SIG-M5 (cell line): Measurements from ENCODE around the gene BHLHE23.

Experiments
- DNase-seq: peaks from one replicate; lab custom pipeline; 2025; lab: John Stamatoyannopoulos, UW

BHLHE23 gene

GRCh38 chr20:62991196-62991807, 15.5 kb downstream of the BHLHE23 start:
- DNase-seq = no peak

- no peak for DNase-seq
Measured at GRCh38 chr20:62990306-62990825, 16.4 kb downstream of the BHLHE23 start.

GRCh38 chr20:62989201-62989601, 17.6 kb downstream of the BHLHE23 start:
- no peak for DNase-seq

DNA sequence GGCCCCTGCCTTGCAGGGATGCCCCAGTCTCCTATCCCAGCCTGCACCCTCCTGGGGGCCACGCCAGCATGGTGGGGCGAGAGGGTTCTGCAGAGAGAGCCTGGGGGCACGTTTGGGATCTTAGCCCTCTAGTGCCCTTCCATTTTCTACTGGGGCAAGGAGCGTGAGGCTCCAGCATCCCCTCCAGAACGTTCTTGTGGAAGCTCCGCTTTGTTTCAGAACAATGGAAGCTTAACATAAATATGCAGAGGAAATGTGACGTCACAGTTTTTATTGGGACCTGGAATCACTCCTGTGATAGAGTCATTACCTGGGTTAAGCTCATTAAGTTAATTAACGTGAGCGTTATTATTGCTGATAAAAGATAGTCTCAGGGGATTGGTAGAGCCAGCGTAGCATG, 19.6 kb downstream of the BHLHE23 start:
- no peak for DNase-seq

- no peak for DNase-seq
Measured at GRCh38 chr20:62986257-62986800, 20.4 kb downstream of the BHLHE23 start.

- no peak for DNase-seq
Measured at GRCh38 chr20:62985444-62985778, 21.4 kb downstream of the BHLHE23 start.

DNA sequence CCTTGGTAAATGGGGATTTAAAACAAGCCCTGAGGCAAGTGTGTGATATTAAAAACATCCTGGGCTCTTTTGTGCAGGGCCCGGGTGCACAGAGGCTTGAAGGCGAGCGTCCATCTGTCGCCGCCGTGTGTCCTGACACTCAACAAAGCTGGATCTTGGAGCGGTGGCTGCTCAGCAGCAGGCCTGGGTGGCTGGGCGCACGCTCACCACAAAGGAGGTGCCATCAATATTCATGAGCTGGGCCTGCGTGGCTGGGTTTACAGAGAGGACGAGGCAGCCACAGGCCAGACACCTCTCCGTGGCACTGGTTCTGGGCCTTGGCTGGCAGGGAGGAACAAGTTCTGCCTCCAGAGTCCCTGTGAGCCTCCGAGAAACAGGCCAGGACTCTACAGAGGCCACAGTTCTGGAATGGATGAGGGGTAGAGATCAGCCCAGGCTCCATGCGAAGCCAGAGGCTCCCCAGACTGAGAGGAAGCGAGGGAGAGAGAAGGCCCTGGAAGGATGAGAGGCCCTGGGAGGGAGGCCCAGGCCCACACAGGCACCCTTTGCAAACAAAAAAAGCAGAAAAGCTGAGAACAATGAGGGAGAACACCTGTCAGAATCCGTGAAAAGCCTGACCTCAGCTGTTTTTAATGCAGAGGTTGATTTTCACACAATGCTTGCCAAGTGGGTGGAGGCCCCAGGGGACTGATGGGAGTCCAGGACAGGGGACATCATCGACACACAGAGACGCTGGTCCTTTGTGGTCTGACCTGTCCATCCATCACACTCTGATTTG, 21.9 kb downstream of the BHLHE23 start:
- no peak for DNase-seq

DNA sequence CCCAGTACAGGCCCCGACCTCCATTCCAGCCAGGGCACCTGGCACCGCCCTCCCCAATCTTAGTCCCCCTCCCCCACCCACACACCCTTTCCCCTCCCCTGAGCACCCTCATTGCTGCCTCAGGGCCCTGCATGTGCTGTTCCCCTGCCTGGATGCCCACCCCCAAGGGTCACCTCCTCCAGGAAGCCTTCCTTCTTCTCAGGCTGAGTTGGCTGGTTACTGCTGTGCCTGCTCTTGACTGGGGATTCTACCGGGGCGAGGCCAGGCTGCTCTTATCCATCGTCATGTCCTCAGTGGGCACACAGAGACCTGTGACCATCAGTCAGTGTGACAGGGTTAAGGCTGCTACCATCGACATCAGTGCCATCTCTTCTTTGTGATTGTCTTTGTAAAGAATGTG, 23.6 kb downstream of the BHLHE23 start:
- DNase-seq = no peak

GRCh38 chr20:62982124-62983075, 24.4 kb downstream of the BHLHE23 start:
- no peak for DNase-seq

- DNase-seq = no peak
Measured at GRCh38 chr20:62980970-62981369, 25.8 kb downstream of the BHLHE23 start.

GRCh38 chr20:62980380-62980960, 26.3 kb downstream of the BHLHE23 start:
- no peak for DNase-seq

DNA sequence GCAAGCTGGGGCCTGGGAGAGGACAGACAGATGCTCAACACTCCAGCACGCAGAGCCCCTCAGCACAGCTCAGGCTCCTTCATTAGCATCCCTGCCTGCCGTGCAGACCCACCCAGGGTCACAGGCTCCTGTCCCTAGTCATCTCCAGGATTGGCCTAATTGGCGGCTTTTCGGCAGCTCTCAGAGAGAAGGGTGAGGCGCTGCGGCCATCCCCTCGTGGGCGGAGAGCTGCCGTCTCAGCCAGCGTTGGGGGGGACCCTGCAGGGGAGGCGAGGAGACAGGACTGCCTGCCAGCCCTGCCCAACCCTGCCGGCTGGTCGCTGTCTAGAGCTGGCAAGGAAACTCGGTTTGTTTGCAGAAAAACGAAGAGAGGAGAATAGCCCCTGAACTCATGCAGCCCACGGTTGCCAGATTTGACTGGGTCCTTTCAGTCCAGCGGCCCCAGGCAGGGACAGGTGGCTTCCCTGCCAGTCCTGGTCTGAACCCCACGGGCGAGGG, 26.8 kb downstream of the BHLHE23 start:
- no peak for DNase-seq

GRCh38 chr20:62979310-62979709, 27.5 kb downstream of the BHLHE23 start:
- DNase-seq = no peak

GRCh38 chr20:62978561-62978943, 28.2 kb downstream of the BHLHE23 start:
- DNase-seq = no peak

- DNase-seq = no peak
Measured at GRCh38 chr20:62977613-62978560, 28.9 kb downstream of the BHLHE23 start.

DNA sequence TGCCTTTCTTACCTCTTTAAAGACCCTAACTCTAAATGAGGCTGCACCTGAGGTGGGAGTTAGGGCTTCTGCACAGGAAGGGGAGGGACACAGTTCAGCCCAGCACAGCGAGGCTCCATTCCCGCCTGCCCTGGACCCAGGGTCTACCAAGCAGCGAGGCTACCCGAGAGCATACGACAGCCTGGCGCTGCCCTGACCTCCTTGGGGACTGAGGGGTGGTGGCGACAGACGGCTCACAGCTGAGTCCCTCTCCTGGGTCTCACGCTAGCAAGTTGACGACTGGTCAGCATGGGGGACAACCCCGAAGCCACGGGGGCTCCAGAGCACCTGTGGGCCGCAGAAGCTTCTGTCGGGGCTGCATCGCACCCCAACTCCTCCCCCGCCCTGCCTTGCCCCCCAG, 29.9 kb downstream of the BHLHE23 start:
- no peak for DNase-seq

DNA sequence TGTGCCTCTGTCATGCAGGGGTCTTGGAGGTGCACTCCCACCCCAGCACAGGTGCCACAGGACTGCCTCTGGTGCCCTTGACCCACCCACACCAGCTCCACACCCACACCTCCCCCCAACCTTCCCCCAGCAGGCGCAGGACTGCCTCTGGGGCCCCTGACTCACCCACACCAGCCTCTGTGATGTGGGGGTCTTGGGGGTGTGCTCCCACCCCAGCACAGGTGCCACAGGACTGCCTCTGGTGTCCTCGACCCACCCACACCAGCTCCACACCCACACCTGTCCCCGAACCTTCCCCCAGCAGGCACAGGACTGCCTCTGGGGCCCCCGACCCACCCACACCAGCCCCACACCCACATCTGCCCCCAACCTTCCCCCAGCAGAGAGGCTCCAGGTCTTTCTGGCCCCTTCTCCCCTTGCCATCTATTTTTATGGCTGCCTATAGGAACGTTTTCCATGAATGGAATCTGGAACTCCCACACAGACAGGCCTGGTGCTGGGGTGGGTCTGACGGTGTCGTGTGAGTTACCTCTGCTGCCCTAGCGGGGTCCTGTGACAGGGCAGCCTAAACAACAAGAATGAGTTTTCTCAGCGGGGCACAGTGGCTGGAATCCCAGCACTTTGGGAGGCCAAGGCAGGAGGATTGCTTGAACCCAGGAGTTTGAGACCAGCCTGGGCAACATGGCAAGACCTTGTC, 30.8 kb downstream of the BHLHE23 start:
- DNase-seq = no peak

GRCh38 chr20:62975251-62975760, 31.5 kb downstream of the BHLHE23 start:
- DNase-seq = no peak

DNA sequence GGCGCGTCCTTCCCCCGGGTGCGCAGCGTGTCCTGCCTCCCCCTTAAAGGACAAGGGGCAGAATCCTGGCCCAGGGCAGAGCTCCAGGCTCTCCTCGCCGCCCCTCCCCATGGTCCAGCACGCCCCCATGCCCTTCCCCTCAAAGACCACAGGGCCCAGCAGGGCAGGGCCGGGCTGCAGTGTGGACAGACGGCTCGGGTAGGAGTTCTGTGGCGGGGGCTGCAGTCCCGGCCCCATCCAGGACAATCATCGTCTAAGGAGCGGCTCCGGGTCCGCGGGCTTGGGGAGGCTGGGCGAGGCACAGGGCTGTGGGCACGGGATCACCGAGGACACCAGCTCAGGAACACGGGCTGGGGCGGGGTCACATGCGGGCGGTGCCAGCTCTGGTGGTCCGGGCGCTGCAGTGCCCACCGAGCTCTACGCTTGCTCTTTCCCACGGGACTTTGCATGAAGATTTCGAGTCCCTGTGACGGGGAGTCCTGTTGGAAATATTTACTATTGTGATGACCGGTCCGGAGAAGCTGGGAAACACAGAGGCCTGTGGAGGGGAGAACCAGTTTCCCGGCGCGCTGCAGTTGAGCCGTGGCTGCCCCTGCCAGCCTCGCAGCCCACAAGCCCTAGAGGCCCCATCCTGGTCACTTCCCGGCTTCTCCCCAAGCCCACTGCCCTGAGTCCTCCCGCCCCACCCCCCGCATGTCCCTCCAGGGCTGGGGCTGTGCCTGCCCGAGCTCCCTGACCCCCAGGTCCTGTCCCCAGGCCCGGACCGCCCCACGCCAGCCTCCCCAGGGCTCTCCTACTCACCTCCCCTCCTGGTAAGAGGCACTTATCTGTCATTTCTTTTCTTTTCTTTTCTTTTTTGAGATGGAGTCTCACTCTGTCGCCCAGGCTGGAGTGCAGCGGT, 33.7 kb downstream of the BHLHE23 start:
- DNase-seq = no peak
